ENCODE measurements around the gene MAML2.

Gene MAML2

GRCh38 chr11:96260067-96260511, 82.9 kb downstream of the MAML2 start:
- H2AFZ ChIP-seq (ENCODE audit: low read length), result no peak overlapping the region
- H4K20me1 ChIP-seq (ENCODE audit: insufficient read depth, low read length), result no peaks in the 10 kb centered on the region
- H3F3A ChIP-seq (ENCODE audit: insufficient read depth, low read length), result peaks cover 26% of the 10 kb centered on the region
- no peak for DNase-seq
- H3K4me2 ChIP-seq (ENCODE audit: low read depth, low read length), result no peak overlapping the region
- peaks cover 52% of the 10 kb centered on the region for H3K4me1 ChIP-seq (ENCODE audit: low read length)
- H3K79me2 ChIP-seq (ENCODE audit: low read length), result peaks cover 66% of the 10 kb centered on the region
- no peak overlapping the region for H3K4me3 ChIP-seq (ENCODE audit: low read length)
- H3K27me3 ChIP-seq (replicated peaks; ENCODE audit: insufficient read depth, low read length), result no peaks in the 10 kb centered on the region
- no peak overlapping the region for H3K27ac ChIP-seq (ENCODE audit: low read length)
- no peak for TF ChIP-seq EZH2 (optimal IDR thresholded peaks at IDR 0.05; ENCODE audit: low read depth, low read length)
- no peaks in the 10 kb centered on the region for H3K9me2 ChIP-seq (replicated peaks; ENCODE audit: insufficient read depth, low read length)
- no peaks in the 10 kb centered on the region for H3K9me3 ChIP-seq (replicated peaks; ENCODE audit: insufficient read depth, low read length)
- H3K36me3 ChIP-seq (replicated peaks; ENCODE audit: insufficient read depth, low read length), result no peaks in the 10 kb centered on the region
- H3K9ac ChIP-seq (ENCODE audit: low read length), result no peak overlapping the region

DNA sequence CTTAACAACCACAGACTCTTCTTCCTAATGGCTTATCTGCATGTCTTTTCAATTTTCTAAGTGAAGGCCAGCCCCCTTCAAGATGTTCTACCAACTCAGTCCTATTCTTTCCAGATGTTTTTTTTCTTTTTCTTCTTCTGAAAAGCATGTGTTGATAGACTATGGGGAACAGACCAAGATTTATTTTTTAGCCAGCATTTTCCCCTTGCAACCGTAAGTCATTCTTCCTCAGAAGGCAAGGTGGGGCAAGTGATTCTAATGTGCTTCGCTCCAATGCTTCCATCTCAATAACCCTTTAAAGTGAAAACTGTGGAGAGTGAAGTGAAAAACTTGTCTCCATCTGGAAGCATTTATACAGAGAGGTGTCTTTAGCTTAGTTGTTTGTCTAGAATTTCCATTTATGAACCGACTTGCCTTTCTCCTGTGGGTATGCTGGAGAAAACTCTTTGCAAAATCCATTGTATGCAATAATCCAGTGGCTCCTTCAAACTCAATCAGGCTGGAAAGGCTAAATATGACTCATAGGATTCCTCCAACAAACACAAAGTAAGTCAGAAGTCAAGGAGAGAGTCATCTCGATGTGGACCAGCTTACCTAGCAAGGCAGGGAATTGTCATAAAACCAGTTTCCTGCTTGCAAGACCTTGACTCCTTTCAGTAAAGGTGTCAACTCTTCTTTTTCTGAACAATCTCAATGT, 83.7 kb downstream of the MAML2 start:
- no peaks in the 10 kb centered on the region for H4K20me1 ChIP-seq (ENCODE audit: insufficient read depth, low read length)
- peaks cover 32% of the 10 kb centered on the region for H3F3A ChIP-seq (ENCODE audit: insufficient read depth, low read length)
- H3K9me3 ChIP-seq (replicated peaks; ENCODE audit: insufficient read depth, low read length), result no peaks in the 10 kb centered on the region
- peak overlapping the region; percentile 60; the same call in 1 of the 2 replicates for H3K4me3 ChIP-seq (ENCODE audit: low read length)
- no peaks in the 10 kb centered on the region for H3K36me3 ChIP-seq (replicated peaks; ENCODE audit: insufficient read depth, low read length)
- no peak overlapping the region for H3K9ac ChIP-seq (ENCODE audit: low read length)
- H3K27ac ChIP-seq (ENCODE audit: low read length), result peak overlapping the region; percentile 83; the same call in 1 of the 2 replicates
- H3K4me2 ChIP-seq (ENCODE audit: low read depth, low read length), result peak overlapping the region; percentile 85
- H3K9me2 ChIP-seq (replicated peaks; ENCODE audit: insufficient read depth, low read length), result no peaks in the 10 kb centered on the region
- TF ChIP-seq EZH2 (optimal IDR thresholded peaks at IDR 0.05; ENCODE audit: low read depth, low read length) (no peak), EZH2phosphoT487 (IDR thresholded peaks at IDR 0.05; ENCODE audit: low read length) (no peak)
- TF ChIP-seq, protein P1, sequence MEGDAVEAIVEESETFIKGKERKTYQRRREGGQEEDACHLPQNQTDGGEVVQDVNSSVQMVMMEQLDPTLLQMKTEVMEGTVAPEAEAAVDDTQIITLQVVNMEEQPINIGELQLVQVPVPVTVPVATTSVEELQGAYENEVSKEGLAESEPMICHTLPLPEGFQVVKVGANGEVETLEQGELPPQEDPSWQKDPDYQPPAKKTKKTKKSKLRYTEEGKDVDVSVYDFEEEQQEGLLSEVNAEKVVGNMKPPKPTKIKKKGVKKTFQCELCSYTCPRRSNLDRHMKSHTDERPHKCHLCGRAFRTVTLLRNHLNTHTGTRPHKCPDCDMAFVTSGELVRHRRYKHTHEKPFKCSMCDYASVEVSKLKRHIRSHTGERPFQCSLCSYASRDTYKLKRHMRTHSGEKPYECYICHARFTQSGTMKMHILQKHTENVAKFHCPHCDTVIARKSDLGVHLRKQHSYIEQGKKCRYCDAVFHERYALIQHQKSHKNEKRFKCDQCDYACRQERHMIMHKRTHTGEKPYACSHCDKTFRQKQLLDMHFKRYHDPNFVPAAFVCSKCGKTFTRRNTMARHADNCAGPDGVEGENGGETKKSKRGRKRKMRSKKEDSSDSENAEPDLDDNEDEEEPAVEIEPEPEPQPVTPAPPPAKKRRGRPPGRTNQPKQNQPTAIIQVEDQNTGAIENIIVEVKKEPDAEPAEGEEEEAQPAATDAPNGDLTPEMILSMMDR (IDR thresholded peaks at IDR 0.05; ENCODE audit: low read length), result no peak
- H3K4me1 ChIP-seq (ENCODE audit: low read length), result peaks cover 57% of the 10 kb centered on the region
- H2AFZ ChIP-seq (ENCODE audit: low read length), result no peak overlapping the region
- DNase-seq, result no peak
- H3K27me3 ChIP-seq (replicated peaks; ENCODE audit: insufficient read depth, low read length), result no peaks in the 10 kb centered on the region
- H3K79me2 ChIP-seq (ENCODE audit: low read length), result peaks cover 61% of the 10 kb centered on the region

- peak overlapping the region; percentile 3; the same call in 1 of the 2 replicates for H2AFZ ChIP-seq (ENCODE audit: low read length)
Measured at GRCh38 chr11:96257972-96258934, 84.7 kb downstream of the MAML2 start.

More at GRCh38 chr11:96257972-96258934, 84.7 kb downstream of the MAML2 start:
- Histone ChIP-seq H3K9ac (ENCODE audit: low read length) (peak overlapping the region; percentile 13; the same call in 1 of the 2 replicates), H3K27ac (ENCODE audit: low read length) (peak overlapping the region; percentile 83), H3K27me3 (replicated peaks; ENCODE audit: insufficient read depth, low read length) (no peaks in the 10 kb centered on the region), H3K79me2 (ENCODE audit: low read length) (peaks cover 59% of the 10 kb centered on the region), H3K4me2 (ENCODE audit: low read depth, low read length) (peak overlapping the region; percentile 85), H3K4me1 (ENCODE audit: low read length) (peaks cover 64% of the 10 kb centered on the region), H3K36me3 (replicated peaks; ENCODE audit: insufficient read depth, low read length) (no peaks in the 10 kb centered on the region), H3K9me3 (replicated peaks; ENCODE audit: insufficient read depth, low read length) (no peaks in the 10 kb centered on the region), H3K9me2 (replicated peaks; ENCODE audit: insufficient read depth, low read length) (no peaks in the 10 kb centered on the region), H3K4me3 (ENCODE audit: low read length) (peak overlapping the region; percentile 60), H4K20me1 (ENCODE audit: insufficient read depth, low read length) (no peaks in the 10 kb centered on the region), H3F3A (ENCODE audit: insufficient read depth, low read length) (peaks cover 41% of the 10 kb centered on the region)
- peak; percentile 78 for DNase-seq
- TF ChIP-seq, protein P1 (IDR thresholded peaks at IDR 0.05; ENCODE audit: low read length), result no peak
- no peak for TF ChIP-seq EZH2 (optimal IDR thresholded peaks at IDR 0.05; ENCODE audit: low read depth, low read length)
- no peak for TF ChIP-seq EZH2phosphoT487 (IDR thresholded peaks at IDR 0.05; ENCODE audit: low read length)

All from MM.1S (cell line).